HCT116 (cell line): ENCODE data around the gene HIVEP3. TPM values are rescaled to one million over a fixed set of nuclear protein-coding genes. Genes with fewer than 3 reads are reported as not detected.

Experiments used
- ATAC-seq: fragments of 200-7000 bp; cut with Tn5 transposase; 2 replicates; pipeline ENCODE4 v1.9.1; 2020; ENCODE audit warnings: mild to moderate bottlenecking, moderate library complexity
- BruUV-seq: library from RNA; stranded (reverse); fragments of 400-500 nt; replicated peaks from 2 replicates; lab custom pipeline; 2021; lab: Mats Ljungman, UMichigan
- CTCF ChIA-PET: fragments of 300-600 bp; sonication (Branson Sonifier 250); formaldehyde crosslinking; loops from one replicate; lab custom pipeline; 2021; ENCODE audit warnings: antibody characterized with exemption; lab: Charles Lee
- POLR2A ChIA-PET: fragments of 300-600, 350-600 bp; sonication (Branson Sonifier 250); formaldehyde crosslinking; loops from one replicate; lab custom pipeline; 2021; ENCODE audit warnings: antibody characterized with exemption; lab: Charles Lee
- RAD21 ChIA-PET, 2 experiments: fragments of 300-600 bp; sonication (Branson Sonifier 250); formaldehyde crosslinking; loops; one replicate each; lab custom pipeline; 2023; ENCODE audit warnings: low total read pairs in 2 of 2; ENCODE audit not compliant: uncharacterized antibody in 2 of 2, unreplicated experiment in 2 of 2, low non-redundant PET in 1 of 2; lab: Charles Lee
- DNase-seq: peaks from one replicate; pipeline ENCODE4 v3.0.0-alpha.2; 2010; ENCODE audit warnings: low read depth, low spot score
- H2AFZ ChIP-seq: fragments of 200-600 bp; shearing (Covaris generic), sonication (generic); 2 replicates; pipeline ENCODE4 v1.6.1; 2017; ENCODE audit warnings: low read depth, mixed run types, mixed read lengths, antibody characterized with exemption, low read length; ENCODE audit not compliant: poor library complexity, severe bottlenecking
- H3K27ac ChIP-seq: 2 replicates; pipeline ENCODE4 v1.5.1; 2012; ENCODE audit warnings: low read depth, low read length
- H3K27me3 ChIP-seq: fragments of 200-600 bp; sonication (generic); 2 replicates; pipeline ENCODE4 v1.6.1; 2016; ENCODE audit warnings: mixed run types, low read length, mixed read lengths; ENCODE audit not compliant: insufficient read depth
- H3K36me3 ChIP-seq, 2 experiments: fragments of 200-500 bp in 1 of 2; fragments of 200-600 bp in 1 of 2; sonication (Bioruptor generic) in 1 of 2; sonication (generic) in 1 of 2; 2 replicates each; pipeline versions ENCODE4 v1.5.1 to v1.6.1; 2014 to 2016; ENCODE audit warnings: low read length in 2 of 2, inconsistent platforms in 1 of 2, mixed read lengths in 1 of 2, mixed run types in 1 of 2; ENCODE audit not compliant: insufficient read depth in 2 of 2, control insufficient read depth in 1 of 2
- H3K4me1 ChIP-seq, 2 experiments: fragments of 200-600 bp in 1 of 2; sonication (generic) in 1 of 2; 2 replicates each; pipeline versions ENCODE4 v1.5.1 to v1.6.1; 2012 to 2017; ENCODE audit warnings: low read length in 2 of 2, inconsistent platforms in 1 of 2, mild to moderate bottlenecking in 1 of 2, mixed read lengths in 1 of 2, mixed run types in 1 of 2, moderate library complexity in 1 of 2; ENCODE audit not compliant: insufficient read depth in 2 of 2, control insufficient read depth in 1 of 2
- H3K4me2 ChIP-seq: fragments of 200-600 bp; sonication (generic); 2 replicates; pipeline ENCODE4 v1.6.1; 2017; ENCODE audit warnings: mixed run types, low read length, mixed read lengths
- H3K4me3 ChIP-seq, 2 experiments: fragments of 200-600 bp in 1 of 2; sonication (generic) in 1 of 2; replicated peaks in 1 of 2; 2 replicates each; pipeline ENCODE4 v1.5.1; 2011 to 2016; ENCODE audit warnings: low read length in 2 of 2, control low read depth in 1 of 2, low read depth in 1 of 2, mild to moderate bottlenecking in 1 of 2, mixed read lengths in 1 of 2, mixed run types in 1 of 2
- H3K79me2 ChIP-seq: fragments of 200-600 bp; sonication (generic); 2 replicates; pipeline ENCODE4 v1.6.1; 2017; ENCODE audit warnings: mild to moderate bottlenecking, mixed run types, low read length, moderate library complexity, mixed read lengths; ENCODE audit not compliant: insufficient read depth
- H3K9ac ChIP-seq: fragments of 200-600 bp; sonication (generic); 2 replicates; pipeline ENCODE4 v1.6.1; 2016; ENCODE audit warnings: low read length, mixed read lengths
- H3K9me2 ChIP-seq: fragments of 200-600 bp; sonication (generic), shearing (Covaris generic); 2 replicates; pipeline ENCODE4 v1.6.1; 2017; ENCODE audit warnings: mixed run types, mild to moderate bottlenecking, moderate library complexity; ENCODE audit not compliant: insufficient read depth
- H3K9me3 ChIP-seq, 2 experiments: fragments of 200-500 bp in 1 of 2; fragments of 200-600 bp in 1 of 2; sonication (Bioruptor generic) in 1 of 2; sonication (generic) in 1 of 2; 2 replicates each; pipeline ENCODE4 v1.6.1; 2014 to 2017; ENCODE audit warnings: low read length in 2 of 2, mixed read lengths in 2 of 2, inconsistent platforms in 1 of 2, low read depth in 1 of 2, mild to moderate bottlenecking in 1 of 2, mixed run types in 1 of 2, moderate library complexity in 1 of 2; ENCODE audit not compliant: control insufficient read depth in 1 of 2, insufficient read depth in 1 of 2
- H4K20me1 ChIP-seq: fragments of 200-600 bp; sonication (generic), shearing (Covaris generic); 2 replicates; pipeline ENCODE4 v1.6.1; 2017; ENCODE audit warnings: mixed run types, mild to moderate bottlenecking, moderate library complexity; ENCODE audit not compliant: insufficient read depth
- CBX3 ChIP-seq: IDR thresholded peaks from 2 replicates; pipeline ENCODE4 v1.6.1; 2012; ENCODE audit warnings: low read depth
- CEBPB ChIP-seq: IDR thresholded peaks from 2 replicates; pipeline ENCODE4 v1.6.1; 2012; ENCODE audit warnings: low read depth
- ELF1 ChIP-seq: IDR thresholded peaks from 2 replicates; pipeline ENCODE4 v1.6.1; 2012; ENCODE audit warnings: low read depth, borderline replicate concordance
- EZH2 ChIP-seq: fragments of 200-600 bp; sonication (generic); IDR thresholded peaks from 2 replicates; pipeline ENCODE4 v1.6.1; 2017; ENCODE audit warnings: antibody characterized with exemption, mixed run types
- JUND ChIP-seq: IDR thresholded peaks from 2 replicates; pipeline ENCODE4 v1.6.1; 2012
- POLR2AphosphoS5 ChIP-seq: IDR thresholded peaks from 2 replicates; pipeline ENCODE4 v1.6.1; 2011; ENCODE audit warnings: mild to moderate bottlenecking, low read depth, low read length, moderate library complexity
- SP1 ChIP-seq: IDR thresholded peaks from 2 replicates; pipeline ENCODE4 v1.6.1; 2012; ENCODE audit warnings: low read depth
- YY1 ChIP-seq: IDR thresholded peaks from 2 replicates; pipeline ENCODE4 v1.6.1; 2011; ENCODE audit warnings: low read length, low read depth, moderate library complexity, mild to moderate bottlenecking; ENCODE audit not compliant: insufficient replicate concordance; ENCODE audit errors: extremely low read depth
- ZFX ChIP-seq: fragments of 450-650 bp; IDR thresholded peaks from 2 replicates; pipeline ENCODE4 v1.6.1; 2017
- ZNF274 ChIP-seq: fragments of 200-500 bp; sonication (Bioruptor generic); IDR thresholded peaks from 2 replicates; pipeline ENCODE4 v1.6.1; 2014; ENCODE audit warnings: mild to moderate bottlenecking, low read depth, low read length, inconsistent platforms
- intact Hi-C: fragments of 100-400 bp; cut with micrococcal nuclease; formaldehyde crosslinking; loops from 2 replicates; pipeline ENCODE4 v1.10.0; 2022
- total RNA-seq: library from RNA; stranded (reverse); gene quantifications from one replicate; pipeline ENCODE4 v1.2.1, GENCODE V29; 2021; ENCODE audit not compliant: unreplicated experiment
- TF ChIP-seq, protein P1 (sequence below): IDR thresholded peaks from 2 replicates; pipeline ENCODE4 v1.6.1; 2012

Gene HIVEP3
- total RNA-seq, 1 experiment from 2014 or later = 7.1 TPM

GRCh38 chr1:41691424-41691823 lies 227.3 kb downstream of the HIVEP3 start:
- Histone ChIP-seq H3K9me3 (no peaks in the 10 kb centered on the region), H4K20me1 (no peaks in the 10 kb centered on the region), H3K36me3 (no peaks in the 10 kb centered on the region), H2AFZ (no peak overlapping the region), H3K79me2 (no peaks in the 10 kb centered on the region), H3K27me3 (no peaks in the 10 kb centered on the region), H3K27ac (no peak overlapping the region), H3K4me2 (no peak overlapping the region), H3K4me1 (peaks cover 6 to 17% of the 10 kb centered on the region in 2 experiments; a peak in 3 of 4 replicates), H3K9ac (no peak overlapping the region), H3K4me3 (no peak overlapping the region), H3K9me2 (no peaks in the 10 kb centered on the region)
- BruUV-seq = no TSS peak
- no peak for DNase-seq
- ATAC-seq = no peak
- CTCF ChIA-PET = no interaction called here
- RAD21 ChIA-PET = no interaction called here
- TF ChIP-seq ELF1 = no peak
- TF ChIP-seq CEBPB = no peak
- TF ChIP-seq YY1 = no peak
- TF ChIP-seq ZFX = no peak
- no peak for TF ChIP-seq JUND
- TF ChIP-seq, protein P1, sequence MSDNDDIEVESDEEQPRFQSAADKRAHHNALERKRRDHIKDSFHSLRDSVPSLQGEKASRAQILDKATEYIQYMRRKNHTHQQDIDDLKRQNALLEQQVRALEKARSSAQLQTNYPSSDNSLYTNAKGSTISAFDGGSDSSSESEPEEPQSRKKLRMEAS = no peak
- POLR2A ChIA-PET = no interaction called here
- intact Hi-C loops = no loop called here

GRCh38 chr1:41690331-41690730 lies 228.4 kb downstream of the HIVEP3 start:
- RAD21 ChIA-PET = no interaction called here
- intact Hi-C loops = no loop called here
- no TSS peak for BruUV-seq
- Histone ChIP-seq H3K4me2 (no peak overlapping the region), H2AFZ (no peak overlapping the region), H3K27ac (no peak overlapping the region), H3K9me3 (no peaks in the 10 kb centered on the region), H3K4me1 (peaks cover 6 to 14% of the 10 kb centered on the region in 2 experiments; a peak in 3 of 4 replicates), H3K27me3 (no peaks in the 10 kb centered on the region), H3K9ac (no peak overlapping the region), H3K79me2 (no peaks in the 10 kb centered on the region), H3K9me2 (no peaks in the 10 kb centered on the region), H4K20me1 (no peaks in the 10 kb centered on the region), H3K4me3 (no peak overlapping the region), H3K36me3 (no peaks in the 10 kb centered on the region)
- POLR2A ChIA-PET = no interaction called here
- no peak for DNase-seq
- TF ChIP-seq YY1 (no peak), CBX3 (no peak), ZNF274 (no peak), POLR2AphosphoS5 (no peak), EZH2 (no peak), JUND (no peak), SP1 (no peak), CEBPB (no peak)
- TF ChIP-seq, protein P1 = no peak
- ATAC-seq = no peak
- CTCF ChIA-PET = no interaction called here
